HL-60/S4 (cell line): Measurements from ENCODE around the gene TANGO2.

ENCODE experiments used
- in situ Hi-C: fragments of 300-500 bp; cut with MboI; formaldehyde crosslinking; loops from 2 replicates; pipeline ENCODE4 v1.14.3; 2022; ENCODE audit warnings: low sequenced_read_pairs

TANGO2 gene

GRCh38 chr22:19994851-19995610, 25.9 kb upstream of the TANGO2 start:
- in situ Hi-C loops, result no loop called here

GRCh38 chr22:19995611-19996339, 25.1 kb upstream of the TANGO2 start:
- in situ Hi-C loops, result no loop called here

- in situ Hi-C loops, result no loop called here
Measured at GRCh38 chr22:19996694-19997384, 24.1 kb upstream of the TANGO2 start.

- in situ Hi-C loops, result no loop called here
Measured at GRCh38 chr22:19997561-19998231, 23.2 kb upstream of the TANGO2 start.

GRCh38 chr22:19998232-19998951, 22.5 kb upstream of the TANGO2 start:
- in situ Hi-C loops, result no loop called here

GRCh38 chr22:19998991-19999820, 21.7 kb upstream of the TANGO2 start:
- in situ Hi-C loops, result no loop called here

GRCh38 chr22:20000246-20001081, 20.4 kb upstream of the TANGO2 start:
- in situ Hi-C loops, result no loop called here

- in situ Hi-C loops, result no loop called here
Measured at GRCh38 chr22:20001082-20001638, 19.8 kb upstream of the TANGO2 start.

- in situ Hi-C loops, result no loop called here
Measured at GRCh38 chr22:20002128-20002527, 18.8 kb upstream of the TANGO2 start.

GRCh38 chr22:20002636-20003035, 18.3 kb upstream of the TANGO2 start:
- in situ Hi-C loops, result no loop called here

- in situ Hi-C loops, result no loop called here
Measured at GRCh38 chr22:20003304-20003703, 17.6 kb upstream of the TANGO2 start.

- in situ Hi-C loops, result no loop called here
Measured at GRCh38 chr22:20004464-20004863, 16.4 kb upstream of the TANGO2 start.

GRCh38 chr22:20008221-20008995, 12.5 kb upstream of the TANGO2 start:
- in situ Hi-C loops, result no loop called here

GRCh38 chr22:20009018-20009491, 11.9 kb upstream of the TANGO2 start:
- in situ Hi-C loops, result no loop called here

GRCh38 chr22:20009582-20010306, 11.2 kb upstream of the TANGO2 start:
- in situ Hi-C loops, result no loop called here

GRCh38 chr22:20010307-20011122, 10.4 kb upstream of the TANGO2 start:
- in situ Hi-C loops, result no loop called here
